HG03039 (cell line): ENCODE data around the gene CDCA8.
"Not testable (repeated sequence)": the region's sequence is repeated elsewhere in the genome, so short reads cannot be mapped to it uniquely, and the experiment has no call there.

Experiments
- ATAC-seq: cut with Tn5 transposase; IDR thresholded peaks from one replicate; pipeline ENCODE4 v1.9.1; 2021; ENCODE audit warnings: mild to moderate bottlenecking, moderate library complexity; ENCODE audit not compliant: unreplicated experiment

CDCA8 gene

DNA sequence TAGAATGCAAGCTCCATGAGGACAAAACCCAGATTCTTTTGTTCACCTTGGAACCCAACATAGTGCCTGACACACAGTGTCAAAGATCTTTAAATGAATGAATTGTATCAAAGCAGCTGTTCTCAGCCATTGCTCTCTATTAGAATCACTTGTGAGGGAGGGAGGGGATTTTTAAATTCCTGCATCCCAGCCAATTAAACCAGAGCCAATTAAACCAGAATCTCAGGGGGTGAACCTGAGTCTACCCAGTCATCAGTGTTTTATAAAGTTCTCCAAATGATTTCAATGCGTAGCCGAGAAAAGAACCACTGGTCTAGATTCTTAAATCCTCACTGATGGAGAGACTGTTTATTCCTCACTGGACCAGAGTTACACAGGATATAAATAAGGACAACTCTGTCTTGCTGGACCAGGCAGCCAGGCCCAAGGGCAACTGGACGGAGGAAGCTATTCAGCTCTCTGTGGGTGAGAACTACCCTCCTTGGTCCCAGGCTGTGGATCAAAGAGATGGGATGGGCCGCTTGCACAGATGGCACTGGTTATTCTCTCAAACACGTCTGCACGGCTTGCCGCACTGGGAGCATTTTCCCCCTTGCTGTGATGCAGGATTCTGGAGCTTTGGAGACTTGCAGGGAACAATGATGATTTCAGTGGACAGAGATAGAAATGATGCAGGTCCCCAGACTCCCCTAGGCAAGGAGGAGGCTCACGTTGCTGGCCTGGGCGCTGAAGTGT is 20.0 kb upstream of the CDCA8 start:
- no peak for ATAC-seq

DNA sequence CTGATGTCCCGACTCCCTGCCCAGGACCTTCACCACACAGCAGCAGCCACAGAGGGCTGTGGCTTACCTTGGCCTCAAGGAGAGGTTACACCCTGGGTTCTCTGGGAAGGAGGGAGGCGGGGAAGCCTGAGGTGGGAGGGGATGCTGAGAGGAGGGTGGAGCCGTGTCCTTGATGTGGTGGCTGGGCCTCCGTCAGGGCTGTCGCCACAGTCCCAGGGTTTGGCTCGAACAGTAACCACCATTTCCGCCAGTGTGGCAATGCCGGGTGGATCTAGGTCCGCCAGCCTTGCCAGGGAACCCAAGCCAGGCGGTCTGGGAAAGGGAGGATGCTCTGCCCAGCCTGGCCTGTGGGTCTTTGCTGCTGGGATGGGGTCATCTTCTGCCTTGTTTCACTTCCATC is 18.4 kb upstream of the CDCA8 start:
- ATAC-seq = no peak

- ATAC-seq = no peak
Measured at GRCh38 chr1:37676281-37677142, 15.8 kb upstream of the CDCA8 start.

GRCh38 chr1:37677143-37677439 is 15.2 kb upstream of the CDCA8 start:
- ATAC-seq = no peak

DNA sequence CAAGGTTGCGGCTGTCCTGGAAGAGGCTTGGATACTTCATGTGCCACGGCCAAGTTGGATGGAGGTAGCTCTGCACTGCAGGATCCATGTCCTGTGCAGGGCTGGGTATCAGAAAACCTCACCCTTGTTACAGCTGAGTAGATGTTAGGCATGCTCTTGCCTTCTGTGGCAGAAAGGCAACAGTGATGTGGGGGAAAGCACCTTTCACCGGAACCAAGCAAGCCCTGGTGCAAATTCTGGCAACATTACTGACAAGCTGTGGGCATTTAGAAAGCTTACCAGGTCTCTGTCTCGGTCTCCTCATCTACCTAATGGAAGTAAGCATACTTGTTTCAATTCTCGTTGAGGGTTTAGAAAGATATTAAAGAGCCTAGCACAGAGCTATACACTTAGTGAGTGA is 14.5 kb upstream of the CDCA8 start:
- ATAC-seq = no peak

DNA sequence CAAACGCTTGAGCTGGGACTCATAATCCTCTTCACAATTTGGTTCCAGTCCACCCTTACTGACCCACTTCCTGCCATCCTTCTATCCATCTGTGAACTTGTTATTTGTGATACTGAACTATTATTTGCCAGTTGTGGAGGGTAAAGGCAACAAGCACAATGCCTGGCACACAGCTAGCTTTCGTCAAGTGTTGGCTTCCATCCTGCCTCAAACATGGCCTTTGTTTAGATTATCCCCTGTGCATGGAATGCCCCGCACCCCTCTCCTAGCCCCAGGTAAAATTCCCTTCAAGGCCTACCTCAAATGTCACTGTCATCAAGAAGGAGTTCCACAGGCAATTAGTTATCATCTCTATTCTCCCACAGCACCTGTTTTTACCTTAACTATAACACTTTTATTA is 11.4 kb upstream of the CDCA8 start:
- no peak for ATAC-seq

DNA sequence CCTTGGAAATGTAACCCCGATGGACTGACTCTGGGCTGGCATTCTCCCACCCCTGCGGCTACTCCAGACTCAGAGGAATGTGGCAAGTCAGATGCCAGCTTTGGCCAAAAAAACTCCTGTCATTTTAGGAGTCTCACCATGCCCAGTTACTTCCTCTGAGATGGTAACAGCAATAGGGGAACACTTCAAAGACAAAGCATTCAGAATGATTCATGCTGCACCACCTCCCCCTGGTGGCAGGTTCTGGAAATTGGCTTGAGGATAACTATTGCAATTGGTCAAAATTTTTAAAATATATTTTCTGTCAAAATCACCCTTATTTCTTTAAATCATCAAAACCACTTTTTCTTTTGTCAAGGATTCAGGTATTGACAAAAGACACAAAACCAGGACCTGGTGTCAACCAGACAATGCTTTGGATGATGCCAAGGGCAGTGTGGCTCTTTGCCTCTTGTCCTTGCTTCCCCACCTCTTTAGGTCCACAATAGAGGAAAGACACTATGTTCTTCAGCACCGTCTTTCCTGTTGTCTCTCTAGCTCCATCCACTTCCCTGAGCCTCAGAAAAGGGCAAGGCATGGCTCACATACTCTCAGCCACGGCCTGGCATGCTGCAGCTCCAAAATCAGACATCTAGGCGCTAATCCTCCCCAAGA is 9.9 kb upstream of the CDCA8 start:
- ATAC-seq = no peak

DNA sequence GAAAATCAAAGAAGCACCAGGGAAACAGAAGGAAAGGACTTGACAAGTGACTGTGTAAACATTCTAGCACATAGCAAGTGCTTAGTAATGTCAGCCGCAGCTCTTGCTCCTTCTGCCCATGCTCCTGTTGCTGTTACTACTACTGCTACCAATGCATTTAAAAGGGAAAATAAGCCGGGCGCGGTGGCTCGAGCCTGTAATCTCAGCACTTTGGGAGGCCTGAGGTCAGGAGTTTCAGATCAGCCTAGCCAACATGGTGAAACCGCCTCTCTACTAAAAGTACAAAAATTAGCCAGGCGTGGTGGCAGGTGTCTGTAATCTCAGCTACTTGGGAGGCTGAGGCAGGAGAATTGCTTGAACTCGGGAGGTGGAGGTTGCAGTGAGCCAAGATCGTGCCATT is 8.1 kb upstream of the CDCA8 start:
- not testable (repeated sequence) for ATAC-seq

DNA sequence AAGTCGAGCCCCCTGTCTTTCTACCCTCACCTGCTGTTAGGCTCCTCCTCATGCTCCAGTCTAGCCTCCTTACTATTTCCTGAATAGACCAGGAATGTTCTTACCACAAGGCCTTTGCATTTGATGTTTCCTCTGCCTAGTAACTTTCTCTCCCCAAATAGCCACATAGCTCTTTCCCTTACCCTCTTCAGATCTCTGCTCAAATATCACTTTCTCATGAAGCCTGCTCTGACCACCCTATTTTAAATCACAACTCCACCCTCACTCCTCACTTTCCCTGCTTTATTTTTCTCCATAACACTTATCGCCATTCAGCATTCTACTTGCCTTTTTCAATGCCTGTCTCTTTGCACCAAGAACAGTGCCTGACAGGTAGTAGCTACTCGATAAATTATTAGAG is 6.6 kb upstream of the CDCA8 start:
- ATAC-seq = no peak

DNA sequence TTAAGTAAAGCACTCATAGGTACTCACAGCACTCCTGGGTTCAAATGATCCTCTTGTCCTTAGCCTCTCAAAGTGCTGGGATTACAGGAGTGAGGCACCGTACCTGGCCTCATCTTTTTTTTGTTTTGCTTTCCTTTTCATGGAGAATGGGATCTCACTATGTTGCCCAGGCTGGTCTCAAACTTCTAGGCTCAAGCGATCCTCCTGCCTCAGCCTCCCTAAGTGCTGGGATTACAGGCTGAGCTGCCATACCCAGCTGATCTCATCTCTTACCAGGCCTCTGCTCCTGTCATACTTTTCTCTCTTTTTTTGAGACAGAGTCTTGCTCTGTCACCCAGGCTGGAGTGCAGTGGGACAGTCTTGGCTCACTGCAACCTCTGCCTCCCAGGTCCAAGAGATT is 4.6 kb upstream of the CDCA8 start:
- not testable (repeated sequence) for ATAC-seq

GRCh38 chr1:37688926-37689325 is 3.4 kb upstream of the CDCA8 start:
- no peak for ATAC-seq

DNA sequence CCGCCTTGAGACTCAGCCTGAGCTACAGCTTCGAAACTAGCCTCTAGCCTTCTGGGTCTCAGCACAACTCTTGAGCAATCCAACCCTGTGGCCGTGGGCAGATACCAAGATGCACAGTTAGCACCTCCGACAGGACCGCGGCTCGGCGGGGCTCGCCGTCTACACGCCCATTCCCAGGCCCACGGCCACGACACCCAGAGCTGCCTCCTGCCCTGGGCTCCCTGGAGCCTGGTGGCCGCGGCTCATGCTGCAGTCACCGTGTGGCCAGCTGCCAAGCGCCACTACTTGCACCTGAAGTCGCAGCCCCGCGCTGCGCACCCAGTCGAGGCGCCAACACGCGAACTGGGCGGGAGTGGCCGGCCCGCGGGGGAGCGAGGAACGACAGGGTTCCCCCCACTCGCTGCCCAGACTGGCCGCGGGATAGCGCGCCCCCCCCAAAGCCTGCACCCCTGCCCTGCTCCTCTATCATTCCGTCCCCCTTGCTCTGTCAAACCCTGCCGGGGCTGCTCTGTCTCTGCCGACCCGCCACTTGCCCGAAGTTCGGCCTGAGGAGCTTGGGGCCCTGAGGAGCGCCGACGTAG is 729 bp upstream of the CDCA8 start:
- peak; percentile 4 for ATAC-seq

- ATAC-seq = no peak
Measured at GRCh38 chr1:37692834-37693175, 489 bp downstream of the CDCA8 start.

DNA sequence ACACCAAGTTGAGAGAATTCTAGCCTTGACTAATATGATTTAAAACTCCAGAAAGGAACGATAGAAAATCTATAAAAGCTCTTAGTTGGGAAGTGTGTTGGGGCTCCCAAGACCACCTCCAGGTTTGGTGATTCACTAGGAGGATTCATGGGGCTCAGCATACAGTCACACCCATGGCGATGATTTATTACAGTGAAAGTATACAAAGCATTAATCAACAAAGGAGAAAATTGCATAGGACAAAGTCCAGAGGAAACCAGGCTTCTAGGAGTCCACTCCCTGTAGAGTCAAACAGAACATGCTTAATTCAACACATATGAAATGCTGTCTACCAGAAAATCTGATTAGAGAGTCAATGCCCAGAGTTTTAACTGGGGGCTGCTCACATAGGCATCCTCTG is 4.8 kb downstream of the CDCA8 start:
- no peak for ATAC-seq

DNA sequence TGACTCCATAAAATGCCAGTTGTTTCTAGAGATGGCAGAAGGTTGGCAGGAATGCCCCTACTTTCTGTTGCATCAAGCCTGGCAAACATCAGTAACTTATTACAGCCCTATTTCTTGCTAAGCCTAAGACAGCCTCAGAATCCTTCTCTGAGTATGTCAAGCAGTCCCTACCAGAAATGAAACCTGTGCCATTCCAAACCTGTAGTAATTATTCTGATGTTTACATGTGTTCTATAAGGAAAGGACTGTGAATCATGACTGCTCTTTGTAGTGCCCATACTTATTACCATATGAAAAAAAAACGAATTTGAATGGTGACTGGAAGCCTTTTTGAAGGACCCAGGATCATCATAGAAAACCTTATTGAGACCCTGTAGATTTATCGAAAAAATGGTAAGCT is 5.4 kb downstream of the CDCA8 start:
- ATAC-seq = no peak

- ATAC-seq = no peak
Measured at GRCh38 chr1:37699147-37699546, 6.8 kb downstream of the CDCA8 start.

- ATAC-seq = no peak
Measured at GRCh38 chr1:37701051-37701450, 8.7 kb downstream of the CDCA8 start.

DNA sequence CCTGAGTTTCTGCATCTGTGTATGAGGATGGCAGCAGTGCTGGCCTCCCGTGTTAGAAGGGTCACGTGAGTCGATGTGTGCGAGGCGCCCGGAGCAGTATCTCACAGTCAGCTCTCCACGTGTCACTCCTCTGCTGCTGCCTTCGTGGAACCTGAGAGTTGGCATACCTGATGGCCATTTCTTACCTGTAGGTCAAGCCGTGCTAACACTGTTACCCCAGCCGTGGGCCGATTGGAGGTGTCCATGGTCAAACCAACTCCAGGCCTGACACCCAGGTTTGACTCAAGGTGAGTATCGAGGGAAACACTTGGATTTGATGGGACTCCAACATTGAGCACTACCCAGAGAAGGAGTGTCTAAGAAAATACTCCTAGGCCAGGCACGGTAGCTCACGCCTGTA is 10.7 kb downstream of the CDCA8 start:
- no peak for ATAC-seq

GRCh38 chr1:37704966-37705365 is 12.7 kb downstream of the CDCA8 start:
- no peak for ATAC-seq

DNA sequence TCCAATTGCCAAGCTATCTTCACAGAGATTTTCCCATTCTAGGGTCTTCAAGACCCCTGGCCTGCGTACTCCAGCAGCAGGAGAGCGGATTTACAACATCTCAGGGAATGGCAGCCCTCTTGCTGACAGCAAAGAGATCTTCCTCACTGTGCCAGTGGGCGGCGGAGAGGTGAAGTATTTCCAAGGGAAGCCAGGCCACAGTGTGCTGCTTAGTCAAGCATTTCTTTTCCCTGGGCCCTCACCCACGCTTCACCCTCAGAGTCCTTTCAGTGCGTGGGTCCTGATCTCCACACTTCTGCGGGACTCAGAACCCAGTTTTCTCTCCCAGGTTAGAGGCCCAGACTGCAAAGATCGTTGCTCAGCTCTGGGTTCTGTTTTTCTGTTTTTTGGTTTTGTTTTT is 13.1 kb downstream of the CDCA8 start:
- no peak for ATAC-seq

GRCh38 chr1:37708471-37708870 is 16.2 kb downstream of the CDCA8 start:
- ATAC-seq = no peak

DNA sequence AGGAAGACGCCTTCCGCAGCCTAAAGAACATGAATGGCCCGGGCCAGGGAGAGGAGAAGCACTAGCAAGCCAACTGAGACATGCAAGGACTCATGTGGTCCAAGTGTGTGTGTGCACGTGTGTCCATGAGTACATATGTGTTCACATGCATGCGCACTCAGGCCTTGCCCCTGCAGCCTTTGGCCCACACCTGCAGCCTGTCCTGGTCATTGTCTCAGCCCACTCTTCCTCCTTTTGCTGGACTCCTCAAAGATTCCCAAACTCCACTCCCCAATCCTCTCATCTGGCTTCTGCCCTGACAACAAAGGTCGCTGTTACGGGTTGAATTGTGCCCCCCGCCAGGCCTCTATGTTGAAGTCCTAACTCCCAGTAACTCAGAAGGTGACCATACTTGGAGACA is 21.9 kb downstream of the CDCA8 start:
- ATAC-seq = no peak
